DMS79 (cell line): ENCODE results near the gene YBX2.
"Not testable (repeated sequence)": the region's sequence is repeated elsewhere in the genome, so short reads cannot be mapped to it uniquely, and the experiment has no call there.

Source experiments
- DNase-seq: peaks from one replicate; lab custom pipeline; 2025; lab: John Stamatoyannopoulos, UW

YBX2 gene

DNA sequence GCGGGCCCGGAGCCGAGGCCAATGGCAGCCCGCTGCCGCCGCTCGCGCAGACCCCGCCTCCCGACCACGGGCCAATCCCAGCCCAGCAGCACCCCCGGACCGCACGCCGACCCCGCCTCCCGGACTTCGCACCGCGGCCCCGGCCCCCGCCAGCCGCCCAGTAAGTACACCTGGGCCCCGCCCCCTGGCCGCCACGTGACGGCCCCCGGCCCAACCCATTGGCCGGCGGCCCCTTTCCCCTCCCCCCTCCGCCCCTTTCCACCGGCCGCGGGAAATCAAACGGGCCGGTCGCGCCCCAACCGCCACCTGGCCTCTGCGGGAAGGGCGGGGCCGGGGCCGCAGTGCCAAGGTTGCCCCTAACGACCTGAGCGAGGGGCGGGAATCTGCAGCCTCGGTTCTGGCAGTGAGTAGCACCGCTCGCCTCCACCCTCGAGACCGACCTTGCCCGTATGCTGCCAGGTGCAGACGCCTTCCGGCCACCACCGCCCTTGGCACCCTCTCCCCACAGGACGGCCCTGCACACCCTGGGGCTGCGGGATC lies at the start of gene YBX2:
Gene YBX2 (minus strand): TSS at position 26 of the 540 bp plus-strand sequence. CDS start 139 bp downstream, outside the sequence.
- DNase-seq, result peak; percentile 72

- no peak for DNase-seq
Observed at GRCh38 chr17:7343250-7343649, 48.8 kb upstream of the YBX2 start.

GRCh38 chr17:7341842-7342241 lies 47.4 kb upstream of the YBX2 start:
- DNase-seq, result no peak

GRCh38 chr17:7340179-7340578 lies 45.7 kb upstream of the YBX2 start:
- DNase-seq, result no peak

GRCh38 chr17:7337600-7337999 lies 43.2 kb upstream of the YBX2 start:
- not testable (repeated sequence) for DNase-seq

- no peak for DNase-seq
Observed at GRCh38 chr17:7336240-7337175, 42.1 kb upstream of the YBX2 start, which contains the start of gene ACAP1. TSS of gene ACAP1 (plus strand) at chr17:7336529. CDS start at chr17:7336735, 206 bp downstream.

- not testable (repeated sequence) for DNase-seq
Observed at GRCh38 chr17:7335765-7336164, 41.3 kb upstream of the YBX2 start.

DNA sequence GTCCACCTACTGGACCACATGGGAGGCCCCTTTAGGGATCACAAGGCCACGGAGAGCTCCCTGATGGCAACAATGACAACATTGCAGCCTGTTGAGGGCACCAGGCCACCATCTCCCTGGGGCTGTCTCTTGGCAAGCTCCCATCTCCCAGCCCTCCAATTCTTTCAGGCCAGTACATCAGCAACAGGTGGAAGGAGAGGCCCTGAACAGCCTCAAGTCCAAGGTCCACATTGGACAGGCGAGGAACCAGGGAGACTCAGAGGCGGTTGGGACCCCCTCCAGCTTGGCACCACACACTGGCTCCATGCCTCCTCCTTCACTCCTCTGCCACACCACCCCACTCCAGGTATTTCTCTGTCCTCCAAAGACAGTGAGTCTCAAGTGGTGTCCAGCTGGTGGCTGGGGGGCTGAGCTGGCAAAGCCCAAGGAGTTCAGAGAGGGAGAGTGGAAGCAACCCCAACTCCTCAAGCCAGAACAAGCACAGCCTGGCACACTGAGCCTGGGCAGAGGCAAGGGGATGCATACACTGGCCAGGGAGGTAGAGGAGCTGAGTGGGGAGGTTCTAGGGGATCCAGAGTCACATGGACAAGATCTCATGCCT lies 40.6 kb upstream of the YBX2 start:
- no peak for DNase-seq

DNA sequence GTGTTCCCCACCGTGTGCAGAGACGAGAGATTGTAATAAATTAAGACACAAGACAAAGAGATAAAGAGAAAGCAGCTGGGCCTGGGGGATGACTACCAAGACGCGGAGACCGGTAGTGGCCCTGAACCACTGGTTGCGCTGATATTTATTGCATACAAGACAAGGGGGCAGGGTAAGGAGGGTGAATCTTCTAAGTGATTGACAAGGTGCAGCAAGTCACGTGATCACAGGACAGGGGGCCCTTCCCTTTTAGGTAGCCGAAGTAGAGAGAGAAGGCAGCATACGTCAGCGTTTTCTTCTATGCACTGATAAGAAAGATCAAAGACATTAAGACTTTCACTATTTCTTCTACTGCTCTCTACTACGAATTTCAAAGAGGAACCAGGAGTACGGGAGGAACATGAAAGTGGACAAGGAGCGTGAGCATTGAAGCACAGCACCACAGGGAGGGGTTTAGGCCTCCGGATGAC lies 38.2 kb upstream of the YBX2 start:
- not testable (repeated sequence) for DNase-seq

DNA sequence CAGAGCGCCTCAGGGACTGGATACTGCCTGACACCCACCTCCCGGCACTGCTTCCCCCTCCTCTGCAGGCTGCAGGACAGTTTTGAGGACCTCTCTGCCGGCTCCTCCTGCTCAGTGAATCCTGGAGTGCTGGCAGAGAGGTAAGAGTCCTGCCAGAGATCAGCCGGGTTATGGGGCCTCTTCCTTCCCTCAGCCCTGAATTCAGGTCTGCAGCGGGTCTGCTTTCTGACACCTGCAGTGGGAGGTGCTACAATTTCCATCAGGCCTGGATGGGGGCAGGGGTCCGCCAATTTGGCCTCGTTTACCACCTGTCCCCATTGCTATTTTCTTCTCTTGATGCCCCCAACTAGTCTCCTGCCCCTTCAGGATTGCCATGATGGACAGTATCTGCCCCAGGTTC lies 37.7 kb upstream of the YBX2 start:
- no peak for DNase-seq

GRCh38 chr17:7330638-7331015 lies 36.2 kb upstream of the YBX2 start:
- DNase-seq, result no peak

DNA sequence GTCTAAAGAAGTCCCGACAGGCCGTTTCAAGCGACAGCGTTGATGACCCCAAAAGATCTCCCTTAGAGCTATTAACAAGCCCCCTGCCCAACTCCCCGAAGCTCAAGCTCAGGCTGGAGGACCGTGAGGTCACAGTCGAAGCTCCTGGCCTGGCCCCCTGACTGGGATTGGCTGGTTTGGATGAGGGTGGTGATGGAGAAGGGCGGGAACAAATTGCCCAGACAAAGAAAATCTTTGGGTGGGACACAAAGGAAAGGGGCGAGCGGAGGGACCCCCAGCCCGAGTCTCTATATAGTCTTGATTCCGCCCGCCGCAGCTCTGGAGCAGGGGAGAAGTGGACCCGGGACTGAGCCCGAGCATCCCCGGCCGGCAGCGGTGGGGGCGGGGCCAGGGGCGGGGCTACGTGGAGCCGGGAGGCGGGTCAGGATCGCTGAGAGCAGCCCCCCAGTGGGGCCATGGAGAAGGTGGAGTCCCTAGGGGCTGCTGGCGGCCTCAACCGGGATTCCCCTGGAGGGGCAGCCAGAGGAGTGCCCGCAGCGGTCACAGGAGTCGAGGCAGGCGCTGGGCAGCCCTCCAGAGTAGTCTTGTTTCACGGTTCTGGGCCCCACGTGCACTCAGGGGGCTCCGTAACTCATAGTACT lies 35.7 kb upstream of the YBX2 start:
- DNase-seq, result peak; percentile 75

DNA sequence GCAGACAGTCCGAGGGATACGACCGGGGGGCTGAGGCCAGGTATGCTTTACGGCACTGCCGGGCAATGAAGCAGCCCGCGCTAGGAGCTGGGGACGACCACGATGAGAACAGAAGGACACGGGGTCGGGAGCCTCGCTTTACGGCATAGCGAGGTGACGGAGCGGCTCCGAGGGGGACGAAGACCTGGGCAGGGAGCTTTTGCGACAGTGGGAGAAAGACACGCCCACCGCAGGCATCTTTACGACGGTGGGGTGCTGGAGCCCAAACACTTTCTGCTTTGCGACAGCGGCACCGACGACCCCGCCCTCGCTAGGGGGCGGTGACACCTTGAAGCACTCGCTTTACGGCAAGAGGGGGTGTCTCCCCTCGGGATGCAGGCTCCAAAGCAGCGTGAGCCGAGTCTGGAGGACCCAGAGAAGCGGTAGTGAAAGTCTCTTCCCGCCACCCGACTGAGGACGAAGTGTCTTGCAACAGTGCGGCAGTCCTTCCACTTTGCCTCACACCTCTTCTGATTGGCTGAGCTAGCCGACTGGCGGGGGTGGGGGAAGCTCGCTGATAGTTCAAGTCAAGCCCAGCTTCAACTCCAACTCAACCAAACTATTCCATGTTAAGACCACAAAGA lies 35.0 kb upstream of the YBX2 start:
- DNase-seq, result peak; percentile 98

DNA sequence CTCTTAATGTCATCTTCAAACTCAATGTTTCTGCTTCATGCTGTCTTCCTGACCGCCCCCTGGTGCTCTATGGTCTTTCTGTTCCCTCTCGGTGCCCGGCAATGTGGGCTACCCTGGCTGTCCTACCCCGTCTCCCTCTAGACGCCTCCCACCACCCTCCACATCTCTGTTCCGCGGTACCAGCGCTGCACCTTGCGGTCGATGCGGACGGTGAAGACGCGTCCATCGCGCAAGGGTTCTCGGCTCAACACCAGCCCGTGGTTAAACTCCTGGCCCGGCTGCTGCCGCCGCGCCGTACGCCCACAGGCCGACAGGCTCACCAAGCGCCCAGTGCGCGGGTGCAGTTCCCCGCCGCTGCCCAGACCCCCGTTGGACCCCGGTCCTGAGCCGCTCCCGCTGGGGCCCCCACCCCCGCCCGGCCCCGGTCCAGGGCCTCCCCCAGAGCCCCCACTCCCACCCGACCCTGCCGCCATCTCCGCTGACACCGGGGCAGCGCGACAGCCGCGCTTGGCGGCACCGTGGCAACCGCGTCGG lies 34.5 kb upstream of the YBX2 start, which contains the start of gene NEURL4:
Gene NEURL4 (minus strand): TSS at position 496 of the 534 bp plus-strand sequence. CDS start 23 bp downstream, at position 473.
- DNase-seq, result peak; percentile 7

GRCh38 chr17:7328009-7328408 lies 33.6 kb upstream of the YBX2 start:
- no peak for DNase-seq

DNA sequence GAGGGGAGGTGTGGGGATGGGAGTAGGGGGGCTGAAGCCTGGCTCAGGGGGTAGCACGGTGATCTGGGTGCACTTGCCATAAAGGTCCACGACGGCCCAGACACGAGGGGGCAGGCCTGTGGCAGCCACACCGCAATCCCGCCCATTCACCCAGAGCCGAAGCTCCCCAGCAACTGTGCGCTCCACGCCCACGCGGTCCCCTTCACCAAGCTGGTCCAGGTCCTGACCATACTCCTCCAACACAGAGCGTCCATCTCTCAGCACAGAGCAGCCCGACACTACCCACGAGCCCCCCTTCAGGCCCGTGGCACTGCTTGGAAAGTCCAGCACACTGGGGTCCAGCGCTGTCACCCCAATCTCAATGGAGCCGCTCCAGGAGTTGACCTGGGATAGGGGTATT lies 33.1 kb upstream of the YBX2 start:
- DNase-seq, result no peak

- DNase-seq, result no peak
Observed at GRCh38 chr17:7327056-7327455, 32.6 kb upstream of the YBX2 start.

GRCh38 chr17:7326186-7326585 lies 31.7 kb upstream of the YBX2 start:
- no peak for DNase-seq

DNA sequence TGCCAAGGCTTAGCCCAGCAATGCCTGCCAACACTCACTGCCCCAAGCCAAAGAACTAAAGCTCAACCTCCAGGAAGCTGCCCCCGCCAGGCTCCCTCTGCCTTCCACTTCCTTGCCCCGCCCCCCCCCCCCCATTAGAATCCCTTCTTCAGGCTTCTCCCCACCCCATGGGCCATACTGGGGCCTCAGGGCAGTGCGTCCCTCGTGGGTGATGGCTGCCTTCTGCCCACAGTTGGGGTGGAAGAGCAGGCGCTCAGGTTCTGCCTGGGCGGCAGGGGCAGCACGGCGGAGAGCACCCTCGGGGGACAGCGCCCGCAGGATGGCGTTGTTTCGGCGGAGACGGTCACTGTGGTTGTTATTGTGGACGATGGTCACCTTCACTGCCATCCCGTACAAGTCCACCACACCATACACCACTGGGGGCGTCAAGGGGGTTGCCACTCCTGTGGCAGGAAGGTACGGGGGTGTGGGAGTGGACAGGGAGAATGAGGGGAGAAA lies 30.6 kb upstream of the YBX2 start:
- no peak for DNase-seq

DNA sequence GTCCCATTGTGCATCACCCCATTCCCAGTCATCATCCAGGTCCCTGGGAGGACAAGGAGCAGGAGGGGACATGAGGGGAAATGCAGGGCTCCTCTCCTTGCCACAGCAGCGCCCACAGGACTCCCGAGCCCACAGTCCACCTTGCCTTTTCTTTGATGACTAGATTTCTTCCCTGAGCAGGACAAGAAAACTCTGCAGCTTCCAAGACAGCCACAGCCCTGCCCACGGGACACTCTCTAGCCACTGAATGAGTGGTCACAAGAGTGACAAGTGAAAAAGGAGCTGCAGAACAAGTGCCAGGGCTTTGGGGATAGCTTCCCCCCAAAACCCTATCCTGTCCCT lies 30.0 kb upstream of the YBX2 start:
- DNase-seq, result no peak

- no peak for DNase-seq
Observed at GRCh38 chr17:7323731-7324437, 29.4 kb upstream of the YBX2 start.
